SK-N-SH treated with all-trans-retinoic acid at 6 μM for 48 hours (cell line): ENCODE results near the gene SNCG.

Experiments used
- ATAC-seq: fragments of 200-7000 bp; cut with Tn5 transposase; 3 replicates; pipeline ENCODE4 v1.9.1; 2020; ENCODE audit warnings: mild to moderate bottlenecking, moderate library complexity
- ARNTL ChIP-seq: fragments of 450-650 bp; formaldehyde crosslinking; IDR thresholded peaks from 2 replicates; pipeline ENCODE4 v1.5.0; 2020; ENCODE audit warnings: low read depth, mild to moderate bottlenecking, moderate library complexity, borderline replicate concordance
- BACH2 ChIP-seq: fragments of 250-450 bp; sonication (Bioruptor Pico); IDR thresholded peaks from 2 replicates; pipeline ENCODE4 v1.9.0; 2021; ENCODE audit warnings: mild to moderate bottlenecking, borderline replicate concordance
- CSDC2 ChIP-seq: fragments of 250-450 bp; sonication (Bioruptor Pico); IDR thresholded peaks from 2 replicates; pipeline ENCODE4 v1.5.0; 2020; ENCODE audit warnings: mild to moderate bottlenecking, moderate library complexity
- ESRRG ChIP-seq: fragments of 250-450 bp; sonication (Bioruptor Pico); IDR thresholded peaks from 2 replicates; pipeline ENCODE4 v1.6.1; 2021; ENCODE audit warnings: mild to moderate bottlenecking
- OSR1 ChIP-seq: fragments of 250-450 bp; sonication (Bioruptor Pico); IDR thresholded peaks from 2 replicates; pipeline ENCODE4 v1.8.0; 2022; ENCODE audit warnings: moderate library complexity, mild to moderate bottlenecking, inconsistent platforms
- PPARA ChIP-seq: fragments of 250-450 bp; sonication (Bioruptor Pico); IDR thresholded peaks from 2 replicates; pipeline ENCODE4 v1.5.0; 2020; ENCODE audit warnings: mild to moderate bottlenecking, borderline replicate concordance
- RARB ChIP-seq: fragments of 250-450 bp; sonication (Bioruptor Pico); IDR thresholded peaks from 2 replicates; pipeline ENCODE4 v1.8.0; 2021; ENCODE audit warnings: mild to moderate bottlenecking, moderate library complexity
- SNAI2 ChIP-seq: fragments of 250-450 bp; sonication (Bioruptor Pico); IDR thresholded peaks from 2 replicates; pipeline ENCODE4 v1.5.0; 2020; ENCODE audit warnings: mild to moderate bottlenecking, moderate library complexity
- TCF4 ChIP-seq: fragments of 250-450 bp; sonication (Bioruptor Pico); IDR thresholded peaks from 2 replicates; pipeline ENCODE4 v1.8.0; 2021; ENCODE audit warnings: mild to moderate bottlenecking, moderate library complexity, borderline replicate concordance
- ZC3H10 ChIP-seq: fragments of 250-450 bp; sonication (Bioruptor Pico); IDR thresholded peaks from 2 replicates; pipeline ENCODE4 v1.5.1; 2021; ENCODE audit warnings: mild to moderate bottlenecking, moderate library complexity
- ZFP3 ChIP-seq: fragments of 250-450 bp; sonication (Bioruptor Pico); IDR thresholded peaks from 2 replicates; pipeline ENCODE4 v1.5.0; 2020; ENCODE audit warnings: mild to moderate bottlenecking, moderate library complexity
- ZFP30 ChIP-seq: fragments of 450-650 bp; formaldehyde crosslinking; IDR thresholded peaks from 2 replicates; pipeline ENCODE4 v1.5.0; 2022; ENCODE audit warnings: mild to moderate bottlenecking, moderate library complexity
- ZNF565 ChIP-seq: fragments of 450-650 bp; formaldehyde crosslinking; conservative IDR thresholded peaks from 2 replicates; pipeline ENCODE4 v1.5.0; 2020; ENCODE audit warnings: low read depth, mild to moderate bottlenecking, moderate library complexity
- ZNF8 ChIP-seq: fragments of 450-650 bp; formaldehyde crosslinking; IDR thresholded peaks from 2 replicates; pipeline ENCODE4 v1.5.0; 2020; ENCODE audit warnings: mild to moderate bottlenecking, moderate library complexity
- TF ChIP-seq, protein P1 (sequence below): fragments of 250-450 bp; sonication (Bioruptor Pico); IDR thresholded peaks from 2 replicates; pipeline ENCODE4 v1.8.0; 2020; ENCODE audit warnings: mild to moderate bottlenecking, moderate library complexity, borderline replicate concordance
- TF ChIP-seq, protein P2 (sequence below): fragments of 250-450 bp; sonication (Bioruptor Pico); IDR thresholded peaks from 2 replicates; pipeline ENCODE4 v1.5.1; 2020; ENCODE audit warnings: low read depth, mild to moderate bottlenecking, moderate library complexity
- TF ChIP-seq, protein P3 (sequence below): fragments of 250-450 bp; sonication (Bioruptor Pico); IDR thresholded peaks from 2 replicates; pipeline ENCODE4 v1.8.0; 2021; ENCODE audit warnings: low read depth, mild to moderate bottlenecking, moderate library complexity, borderline replicate concordance
- TF ChIP-seq, protein P4 (sequence below): fragments of 250-450 bp; sonication (Bioruptor Pico); IDR thresholded peaks from 2 replicates; pipeline ENCODE4 v1.5.0; 2020; ENCODE audit warnings: mild to moderate bottlenecking, moderate library complexity

Gene SNCG

DNA sequence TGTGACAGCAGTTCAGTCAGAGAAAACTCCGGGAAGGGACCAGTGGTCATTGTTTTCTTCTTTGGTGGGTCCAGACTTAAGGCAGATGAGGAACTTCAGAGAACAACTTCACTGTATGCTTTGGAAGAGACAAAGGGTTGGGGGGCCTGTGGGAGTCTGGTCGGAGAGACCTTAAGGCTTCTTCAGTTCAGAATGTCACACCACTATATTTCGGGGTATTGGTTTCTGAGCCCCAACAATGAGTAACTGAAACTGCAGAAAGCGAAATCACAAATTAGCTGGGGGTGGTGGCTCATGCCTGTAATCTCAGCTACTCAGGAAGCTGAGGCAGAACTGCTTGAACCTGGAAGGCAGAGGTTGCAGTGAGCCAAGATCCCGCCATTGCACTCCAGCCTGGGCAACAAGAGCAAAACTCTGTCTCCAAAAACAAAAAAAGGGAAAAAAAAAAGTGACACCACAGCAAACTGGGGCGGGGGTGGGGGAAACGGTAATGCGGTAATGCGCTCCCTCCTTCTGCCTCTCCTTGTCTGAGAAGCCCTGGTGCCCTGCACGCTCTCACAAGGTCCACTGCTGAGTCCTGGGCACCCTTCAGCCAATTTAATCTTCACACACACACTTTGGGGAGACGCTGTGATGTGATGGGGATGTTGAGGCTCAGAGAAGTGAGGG, 7.7 kb downstream of the SNCG start:
- TF ChIP-seq RARB (CRISPR knock-in tag) (no peak), SNAI2 (no peak), ZC3H10 (CRISPR knock-in tag) (no peak), ZFP3 (CRISPR knock-in tag) (no peak)
- TF ChIP-seq, protein P1, sequence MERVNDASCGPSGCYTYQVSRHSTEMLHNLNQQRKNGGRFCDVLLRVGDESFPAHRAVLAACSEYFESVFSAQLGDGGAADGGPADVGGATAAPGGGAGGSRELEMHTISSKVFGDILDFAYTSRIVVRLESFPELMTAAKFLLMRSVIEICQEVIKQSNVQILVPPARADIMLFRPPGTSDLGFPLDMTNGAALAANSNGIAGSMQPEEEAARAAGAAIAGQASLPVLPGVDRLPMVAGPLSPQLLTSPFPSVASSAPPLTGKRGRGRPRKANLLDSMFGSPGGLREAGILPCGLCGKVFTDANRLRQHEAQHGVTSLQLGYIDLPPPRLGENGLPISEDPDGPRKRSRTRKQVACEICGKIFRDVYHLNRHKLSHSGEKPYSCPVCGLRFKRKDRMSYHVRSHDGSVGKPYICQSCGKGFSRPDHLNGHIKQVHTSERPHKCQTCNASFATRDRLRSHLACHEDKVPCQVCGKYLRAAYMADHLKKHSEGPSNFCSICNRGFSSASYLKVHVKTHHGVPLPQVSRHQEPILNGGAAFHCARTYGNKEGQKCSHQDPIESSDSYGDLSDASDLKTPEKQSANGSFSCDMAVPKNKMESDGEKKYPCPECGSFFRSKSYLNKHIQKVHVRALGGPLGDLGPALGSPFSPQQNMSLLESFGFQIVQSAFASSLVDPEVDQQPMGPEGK: no peak
- TF ChIP-seq, protein P2, sequence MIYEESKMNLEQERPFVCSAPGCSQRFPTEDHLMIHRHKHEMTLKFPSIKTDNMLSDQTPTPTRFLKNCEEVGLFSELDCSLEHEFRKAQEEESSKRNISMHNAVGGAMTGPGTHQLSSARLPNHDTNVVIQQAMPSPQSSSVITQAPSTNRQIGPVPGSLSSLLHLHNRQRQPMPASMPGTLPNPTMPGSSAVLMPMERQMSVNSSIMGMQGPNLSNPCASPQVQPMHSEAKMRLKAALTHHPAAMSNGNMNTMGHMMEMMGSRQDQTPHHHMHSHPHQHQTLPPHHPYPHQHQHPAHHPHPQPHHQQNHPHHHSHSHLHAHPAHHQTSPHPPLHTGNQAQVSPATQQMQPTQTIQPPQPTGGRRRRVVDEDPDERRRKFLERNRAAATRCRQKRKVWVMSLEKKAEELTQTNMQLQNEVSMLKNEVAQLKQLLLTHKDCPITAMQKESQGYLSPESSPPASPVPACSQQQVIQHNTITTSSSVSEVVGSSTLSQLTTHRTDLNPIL: no peak
- TF ChIP-seq, all 23 proteins: peak for 0

DNA sequence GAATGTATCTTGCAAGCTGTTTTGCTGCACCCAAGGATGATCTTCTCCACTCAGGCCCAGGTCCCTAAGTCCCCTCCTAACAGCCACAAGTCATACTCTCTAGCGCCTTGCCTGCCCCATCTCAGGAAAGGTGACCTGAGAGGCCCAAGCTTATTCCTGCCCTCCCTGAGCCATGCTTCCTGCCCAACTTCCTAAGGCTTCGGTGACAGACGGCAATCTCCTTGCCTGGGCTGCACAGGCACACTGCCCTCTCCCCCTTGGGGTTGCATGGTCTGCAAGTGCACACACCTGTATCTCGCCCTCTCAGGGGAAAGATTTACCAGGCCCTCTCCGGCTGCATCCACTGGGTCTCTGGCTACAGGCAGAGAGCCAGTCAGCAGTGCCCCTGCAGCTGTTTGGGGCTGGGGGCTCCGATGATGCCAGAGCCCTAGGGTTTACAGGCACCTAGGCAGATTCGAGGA, 9.1 kb downstream of the SNCG start:
- no peak for ATAC-seq
- TF ChIP-seq, protein P3, sequence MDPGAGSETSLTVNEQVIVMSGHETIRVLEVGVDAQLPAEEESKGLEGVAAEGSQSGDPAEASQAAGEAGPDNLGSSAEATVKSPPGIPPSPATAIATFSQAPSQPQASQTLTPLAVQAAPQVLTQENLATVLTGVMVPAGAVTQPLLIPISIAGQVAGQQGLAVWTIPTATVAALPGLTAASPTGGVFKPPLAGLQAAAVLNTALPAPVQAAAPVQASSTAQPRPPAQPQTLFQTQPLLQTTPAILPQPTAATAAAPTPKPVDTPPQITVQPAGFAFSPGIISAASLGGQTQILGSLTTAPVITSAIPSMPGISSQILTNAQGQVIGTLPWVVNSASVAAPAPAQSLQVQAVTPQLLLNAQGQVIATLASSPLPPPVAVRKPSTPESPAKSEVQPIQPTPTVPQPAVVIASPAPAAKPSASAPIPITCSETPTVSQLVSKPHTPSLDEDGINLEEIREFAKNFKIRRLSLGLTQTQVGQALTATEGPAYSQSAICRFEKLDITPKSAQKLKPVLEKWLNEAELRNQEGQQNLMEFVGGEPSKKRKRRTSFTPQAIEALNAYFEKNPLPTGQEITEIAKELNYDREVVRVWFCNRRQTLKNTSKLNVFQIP (CRISPR knock-in tag): no peak
- TF ChIP-seq, protein P4, sequence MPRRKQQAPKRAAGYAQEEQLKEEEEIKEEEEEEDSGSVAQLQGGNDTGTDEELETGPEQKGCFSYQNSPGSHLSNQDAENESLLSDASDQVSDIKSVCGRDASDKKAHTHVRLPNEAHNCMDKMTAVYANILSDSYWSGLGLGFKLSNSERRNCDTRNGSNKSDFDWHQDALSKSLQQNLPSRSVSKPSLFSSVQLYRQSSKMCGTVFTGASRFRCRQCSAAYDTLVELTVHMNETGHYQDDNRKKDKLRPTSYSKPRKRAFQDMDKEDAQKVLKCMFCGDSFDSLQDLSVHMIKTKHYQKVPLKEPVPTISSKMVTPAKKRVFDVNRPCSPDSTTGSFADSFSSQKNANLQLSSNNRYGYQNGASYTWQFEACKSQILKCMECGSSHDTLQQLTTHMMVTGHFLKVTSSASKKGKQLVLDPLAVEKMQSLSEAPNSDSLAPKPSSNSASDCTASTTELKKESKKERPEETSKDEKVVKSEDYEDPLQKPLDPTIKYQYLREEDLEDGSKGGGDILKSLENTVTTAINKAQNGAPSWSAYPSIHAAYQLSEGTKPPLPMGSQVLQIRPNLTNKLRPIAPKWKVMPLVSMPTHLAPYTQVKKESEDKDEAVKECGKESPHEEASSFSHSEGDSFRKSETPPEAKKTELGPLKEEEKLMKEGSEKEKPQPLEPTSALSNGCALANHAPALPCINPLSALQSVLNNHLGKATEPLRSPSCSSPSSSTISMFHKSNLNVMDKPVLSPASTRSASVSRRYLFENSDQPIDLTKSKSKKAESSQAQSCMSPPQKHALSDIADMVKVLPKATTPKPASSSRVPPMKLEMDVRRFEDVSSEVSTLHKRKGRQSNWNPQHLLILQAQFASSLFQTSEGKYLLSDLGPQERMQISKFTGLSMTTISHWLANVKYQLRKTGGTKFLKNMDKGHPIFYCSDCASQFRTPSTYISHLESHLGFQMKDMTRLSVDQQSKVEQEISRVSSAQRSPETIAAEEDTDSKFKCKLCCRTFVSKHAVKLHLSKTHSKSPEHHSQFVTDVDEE (CRISPR knock-in tag): no peak
- TF ChIP-seq BACH2 (CRISPR knock-in tag) (no peak), ZNF565 (no peak), ESRRG (no peak), ARNTL (CRISPR knock-in tag) (no peak), OSR1 (CRISPR knock-in tag) (no peak), SNAI2 (no peak), ZFP30 (CRISPR knock-in tag) (no peak), RARB (CRISPR knock-in tag) (no peak), TCF4 (CRISPR knock-in tag) (no peak), ZC3H10 (CRISPR knock-in tag) (no peak), PPARA (CRISPR knock-in tag) (no peak), ZNF8 (no peak)
- TF ChIP-seq, protein P1: no peak

More for the DNA sequence above, 7.7 kb downstream of the SNCG start:
- peak; percentile 27 for ATAC-seq

DNA sequence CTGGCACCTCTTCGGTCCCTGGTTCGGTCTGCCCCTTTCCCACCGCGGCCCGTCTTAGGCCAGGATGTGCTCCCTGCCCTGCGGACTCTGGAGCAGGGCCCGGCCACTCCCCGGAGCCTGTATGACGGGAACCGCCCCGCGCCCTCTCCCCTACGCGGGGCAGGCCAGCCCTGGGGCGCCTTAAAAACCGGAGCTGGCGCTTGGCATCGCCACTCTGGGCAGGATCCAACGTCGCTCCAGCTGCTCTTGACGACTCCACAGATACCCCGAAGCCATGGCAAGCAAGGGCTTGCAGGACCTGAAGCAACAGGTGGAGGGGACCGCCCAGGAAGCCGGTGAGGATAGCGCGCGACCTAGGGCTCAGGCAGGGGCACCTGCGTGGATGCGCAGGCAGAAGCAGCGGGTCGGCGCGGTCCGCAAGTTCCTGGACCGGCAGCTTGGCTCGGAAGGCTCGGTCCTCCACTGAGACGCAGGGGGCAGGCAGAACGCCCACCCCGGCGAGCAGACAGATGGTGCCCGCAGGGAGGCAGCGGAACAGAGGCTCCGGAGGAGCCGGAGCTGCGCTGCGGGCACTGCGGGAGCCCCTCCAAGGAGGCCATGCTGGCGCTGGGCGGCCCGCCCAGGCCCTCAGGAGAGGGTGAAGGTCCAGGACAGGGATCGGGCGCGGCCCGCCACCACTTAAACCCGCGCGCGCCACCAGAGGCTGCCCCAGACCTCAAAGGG, 10.0 kb downstream of the SNCG start, which contains the start of gene ADIRF:
Gene ADIRF (plus strand): TSS at position 212 of the 723 bp plus-strand sequence. CDS start 63 bp downstream, at position 275.
- no peak for TF ChIP-seq ZNF565
- TF ChIP-seq ZC3H10 (CRISPR knock-in tag): no peak
- TF ChIP-seq CSDC2: no peak
- no peak for TF ChIP-seq BACH2 (CRISPR knock-in tag)
- no peak for TF ChIP-seq TCF4 (CRISPR knock-in tag)
- no peak for TF ChIP-seq OSR1 (CRISPR knock-in tag)
- no peak for TF ChIP-seq ZFP3 (CRISPR knock-in tag)
- ATAC-seq: no peak
